ENCODE measurements around the gene ST3GAL2. TPM values are rescaled to one million over a fixed set of nuclear protein-coding genes. Genes with fewer than 3 reads are reported as not detected.
A peak's percentile ranks its signal among the peaks of the same experiment; 100 is the strongest.

ST3GAL2 gene
- total RNA-seq, 2 experiments from 2014 or later, result 44.6 to 61.0 TPM

DNA sequence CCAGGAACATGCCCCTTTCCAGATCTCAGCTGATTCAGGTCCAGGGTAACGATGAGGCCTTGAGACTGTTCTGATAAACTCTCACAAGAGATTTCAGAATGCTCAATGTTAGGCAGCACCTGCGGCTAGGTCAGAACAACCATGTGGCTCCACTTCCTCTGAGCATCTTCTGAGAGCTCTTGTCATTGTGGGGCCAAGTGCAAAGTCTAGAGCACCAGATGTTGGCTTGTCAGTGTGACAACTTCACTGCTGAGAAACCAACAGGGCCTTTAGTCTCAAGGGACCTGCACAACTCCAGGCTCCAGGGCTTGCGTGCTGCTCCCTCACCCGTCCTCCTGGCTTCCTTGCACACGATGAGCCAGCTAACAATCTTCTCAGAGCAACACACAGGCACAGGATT lies 44.5 kb upstream of the ST3GAL2 start:
- Histone ChIP-seq H3K9me2 (ENCODE audit: insufficient read depth, low read length) (no peaks in the 10 kb centered on the region), H3K4me3 (ENCODE audit: low read depth, low read length, poor library complexity, severe bottlenecking) (no peak overlapping the region), H3K4me1 (ENCODE audit: insufficient read depth, low read length, poor library complexity, severe bottlenecking) (peaks cover 16% of the 10 kb centered on the region), H3K79me2 (ENCODE audit: insufficient read depth, low read depth, low read length) (no peaks in the 10 kb centered on the region), H3K36me3 (ENCODE audit: insufficient read depth, low read length) (peaks cover 60% of the 10 kb centered on the region), H3K27ac (ENCODE audit: low read depth, low read length, poor library complexity, severe bottlenecking) (peak overlapping the region; percentile 66), H3K4me2 (ENCODE audit: low read length) (peak overlapping the region; percentile 27; the same call in 1 of the 2 replicates), H3K9me3 (ENCODE audit: low read length) (no peaks in the 10 kb centered on the region), H2AFZ (ENCODE audit: low read length) (no peak overlapping the region), H4K20me1 (ENCODE audit: insufficient read depth, low read length) (no peaks in the 10 kb centered on the region)
- intact Hi-C loops (cut with micrococcal nuclease; ENCODE audit: unreplicated experiment), result no loop called here
- ChIA-PET POLR2A (interaction anchor here (0.6 to 1.6 kb wide), 4 partner anchors 20 to 137 kb away, joined by 3 to 4 read pairs (median 4); partner anchors contain the start of gene DDX19A), CTCF (ENCODE audit: unreplicated experiment) (interaction anchor here (1.2 kb wide), 1 partner anchor 103 kb away, joined by 4 read pairs; no protein-coding TSS in a partner anchor)
- BruUV-seq (replicated peaks), result no TSS peak
- TF ChIP-seq CTCF (conservative IDR thresholded peaks at IDR 0.05; ENCODE audit: low read length), result no peak
- TF ChIP-seq EZH2phosphoT487 (IDR thresholded peaks at IDR 0.05; ENCODE audit: borderline replicate concordance, low read depth, low read length), result no peak
- DNase-seq (ENCODE audit: low spot score), result peak; percentile 88

DNA sequence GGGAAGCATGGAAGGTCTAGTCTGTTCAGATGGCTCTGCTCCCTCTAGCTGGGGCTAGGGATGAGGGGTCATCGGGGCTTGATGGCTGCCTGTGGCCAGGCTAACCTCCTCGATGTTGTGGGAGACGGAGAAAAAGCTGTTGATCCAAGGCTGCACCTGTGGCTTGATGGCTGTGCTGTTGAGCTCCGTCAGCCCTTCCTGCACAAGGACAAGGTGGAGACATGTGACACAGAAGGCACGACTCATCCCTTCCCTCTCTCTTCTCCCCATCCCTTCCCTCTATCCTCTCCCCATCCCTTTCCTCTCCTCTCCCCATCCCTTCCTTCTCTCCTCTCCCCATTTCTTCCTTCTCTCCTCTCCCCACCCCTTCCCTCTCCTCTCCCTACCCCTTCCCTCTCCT lies 43.7 kb upstream of the ST3GAL2 start:
- Histone ChIP-seq H3K9me2 (ENCODE audit: insufficient read depth, low read length) (no peaks in the 10 kb centered on the region), H2AFZ (ENCODE audit: low read length) (no peak overlapping the region), H4K20me1 (ENCODE audit: insufficient read depth, low read length) (no peaks in the 10 kb centered on the region), H3K4me1 (ENCODE audit: insufficient read depth, low read length, poor library complexity, severe bottlenecking) (peaks cover 16% of the 10 kb centered on the region), H3K4me3 (ENCODE audit: low read depth, low read length, poor library complexity, severe bottlenecking) (no peak overlapping the region), H3K36me3 (ENCODE audit: insufficient read depth, low read length) (peaks cover 62% of the 10 kb centered on the region), H3K79me2 (ENCODE audit: insufficient read depth, low read depth, low read length) (no peaks in the 10 kb centered on the region), H3K9me3 (ENCODE audit: low read length) (no peaks in the 10 kb centered on the region), H3K27ac (ENCODE audit: low read depth, low read length, poor library complexity, severe bottlenecking) (peak overlapping the region; percentile 66), H3K4me2 (ENCODE audit: low read length) (no peak overlapping the region)
- intact Hi-C loops (cut with micrococcal nuclease; ENCODE audit: unreplicated experiment), result no loop called here
- ChIA-PET POLR2A (no interaction called here), CTCF (ENCODE audit: unreplicated experiment) (no interaction called here)
- TF ChIP-seq EZH2phosphoT487 (IDR thresholded peaks at IDR 0.05; ENCODE audit: borderline replicate concordance, low read depth, low read length) (no peak), CTCF (conservative IDR thresholded peaks at IDR 0.05; ENCODE audit: low read length) (no peak)
- no peak for DNase-seq (ENCODE audit: low spot score)
- no TSS peak for BruUV-seq (replicated peaks)

DNA sequence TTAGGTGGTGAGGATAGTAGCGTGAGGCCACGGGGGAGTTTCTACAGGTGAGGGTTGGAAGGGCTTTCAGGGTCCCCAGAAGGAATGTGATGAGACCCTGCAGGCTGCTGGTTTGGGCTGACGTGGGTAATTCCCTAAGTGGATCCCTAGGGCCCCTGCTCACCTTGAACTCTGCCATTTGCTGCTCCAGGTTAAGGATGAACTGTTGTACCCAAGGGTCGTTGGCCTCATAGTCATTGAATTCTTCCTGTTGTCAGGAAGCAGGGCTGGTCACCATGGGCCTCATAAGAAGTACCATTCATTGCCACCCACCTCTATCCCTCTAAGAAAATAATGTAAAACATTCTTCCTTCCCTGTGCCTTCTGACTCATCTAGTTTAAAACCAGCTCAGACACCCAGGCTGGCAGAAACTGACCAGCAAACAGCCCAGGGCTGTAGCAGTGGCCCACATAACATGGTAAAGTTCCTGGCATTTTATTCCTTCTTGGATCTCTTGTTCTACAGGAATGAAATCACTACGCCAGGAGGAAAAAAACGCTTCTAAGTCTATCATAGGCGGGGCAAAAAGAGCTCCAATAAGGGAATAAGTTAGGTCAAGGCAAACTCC lies 43.1 kb upstream of the ST3GAL2 start:
- TF ChIP-seq EZH2phosphoT487 (IDR thresholded peaks at IDR 0.05; ENCODE audit: borderline replicate concordance, low read depth, low read length), result no peak
- TF ChIP-seq CTCF (conservative IDR thresholded peaks at IDR 0.05; ENCODE audit: low read length), result no peak
- Histone ChIP-seq H3K9me3 (ENCODE audit: low read length) (no peaks in the 10 kb centered on the region), H3K4me1 (ENCODE audit: insufficient read depth, low read length, poor library complexity, severe bottlenecking) (peaks cover 16% of the 10 kb centered on the region), H3K27ac (ENCODE audit: low read depth, low read length, poor library complexity, severe bottlenecking) (no peak overlapping the region), H3K36me3 (ENCODE audit: insufficient read depth, low read length) (peaks cover 62% of the 10 kb centered on the region), H3K79me2 (ENCODE audit: insufficient read depth, low read depth, low read length) (no peaks in the 10 kb centered on the region), H3K4me3 (ENCODE audit: low read depth, low read length, poor library complexity, severe bottlenecking) (no peak overlapping the region), H3K9me2 (ENCODE audit: insufficient read depth, low read length) (no peaks in the 10 kb centered on the region), H3K4me2 (ENCODE audit: low read length) (no peak overlapping the region), H4K20me1 (ENCODE audit: insufficient read depth, low read length) (no peaks in the 10 kb centered on the region), H2AFZ (ENCODE audit: low read length) (no peak overlapping the region)
- intact Hi-C loops (cut with micrococcal nuclease; ENCODE audit: unreplicated experiment), result no loop called here
- POLR2A ChIA-PET, result interaction anchor here (0.6 kb wide), 1 partner anchor 22 kb away, joined by 3 read pairs; no protein-coding TSS in a partner anchor
- CTCF ChIA-PET (ENCODE audit: unreplicated experiment), result no interaction called here
- no TSS peak for BruUV-seq (replicated peaks)
- DNase-seq (ENCODE audit: low spot score), result no peak

Measured in OCI-LY7 (cell line).